Heart left ventricle (tissue), 13 donors: ENCODE data around the gene IRX1.

Experiments
- CTCF ChIP-seq, 12 donors: fragments of 200-600 bp; sonication (generic) in 4 of 12; IDR thresholded peaks; one replicate each; pipeline versions ENCODE4 v1.5.0 to v1.8.0; 2018 to 2022; ENCODE audit warnings: antibody characterized with exemption in 12 of 12, mild to moderate bottlenecking in 5 of 12
- POLR2A ChIP-seq, 2 donors: fragments of 450-650 bp; IDR thresholded peaks; one replicate each; pipeline ENCODE4 v1.6.1; 2017; ENCODE audit warnings: antibody characterized with exemption in 2 of 2, mild to moderate bottlenecking in 2 of 2, moderate library complexity in 2 of 2
- donor health status: ischemic (EF 13 %, LVEDD 7.1; RV severe dilation, severe dysfunction).
- donor health status: DM: no; HTN: yes; CAD: no.
- donor health status: DM: no; HTN: no; CAD: no.
- donor health status: ischemic (EF 25% LVEDD 6.9; RV normal size, moderate dysfunction).
- donor health status: ischemic (EF 25% LVEDD 5.7; RV mildly dilated, moderate dysfunction).
- donor health status: ischemic (EF 35%, LVEDD 5.7; RV mildly dilated, moderate dysfunction).
- donor health status: nonischemic (EF 11% LVEDD 7.7; RV severe dilation, severe dysfunction).
- donor health status: DM: yes; HTN: yes; CAD: no.
- donor health status: PGD.
- donor health status: ischemic (EF 29% LVEDD 5.4; RV normal size, mild dysfunction).
- donor health status: nonischemic (EF 23%, LVEDD 6.1; RV moderate dilation, normal function).

GRCh38 chr5:3634061-3634460 lies 38.4 kb downstream of the IRX1 start:
- TF ChIP-seq CTCF (IDR thresholded peaks at IDR 0.05) (no peak), POLR2A (IDR thresholded peaks at IDR 0.05) (no peak)
